Omental fat pad (tissue), 4 donors: ENCODE results near the gene COPG1. TPM values are rescaled to one million over a fixed set of nuclear protein-coding genes. Genes with fewer than 3 reads are reported as not detected.
"Not testable (repeated sequence)": the region's sequence is repeated elsewhere in the genome, so short reads cannot be mapped to it uniquely, and the experiment has no call there.

ENCODE experiments used
- ATAC-seq: fragments of 150-250 bp; one replicate; pipeline ENCODE4 v1.9.1; 2016; ENCODE audit warnings: mild to moderate bottlenecking, moderate library complexity; ENCODE audit not compliant: low FRiP score
- DNase-seq: peaks from one replicate; pipeline ENCODE4 v3.0.0-alpha.2; 2019; ENCODE audit warnings: low spot score
- CTCF ChIP-seq, 3 donors: fragments of 450-650 bp; IDR thresholded peaks; one replicate each; pipeline ENCODE4 v1.5.1; 2016 to 2017; ENCODE audit warnings: antibody characterized with exemption in 3 of 3, mild to moderate bottlenecking in 3 of 3, moderate library complexity in 2 of 3
- total RNA-seq, 4 donors: library from RNA; depleted of rRNA; stranded (reverse); fragments of >200 nt; gene quantifications; one replicate each; pipeline ENCODE4 v1.1.0, GENCODE V29; 2016

COPG1 gene
- total RNA-seq, 4 donors from 2014 or later, result 107 to 148 (median 127) TPM

GRCh38 chr3:129263161-129263910 lies 13.9 kb downstream of the COPG1 start:
- ATAC-seq (no peak), DNase-seq (no peak)
- TF ChIP-seq CTCF (IDR thresholded peaks at IDR 0.05), result no peak

- DNase-seq, ATAC-seq: not testable (repeated sequence)
Observed at GRCh38 chr3:129264994-129265393, 15.6 kb downstream of the COPG1 start.

- TF ChIP-seq CTCF (IDR thresholded peaks at IDR 0.05), result no peak
- DNase-seq, result no peak
- no peak for ATAC-seq
Observed at GRCh38 chr3:129266651-129267050, 17.2 kb downstream of the COPG1 start.

- DNase-seq (no peak), ATAC-seq (no peak)
Observed at GRCh38 chr3:129268396-129268795, 19.0 kb downstream of the COPG1 start.

GRCh38 chr3:129271674-129272073 lies 22.3 kb downstream of the COPG1 start:
- ATAC-seq (no peak), DNase-seq (no peak)
- no peak for TF ChIP-seq CTCF (IDR thresholded peaks at IDR 0.05)

More at GRCh38 chr3:129268396-129268795, 19.0 kb downstream of the COPG1 start:
- no peak for TF ChIP-seq CTCF (IDR thresholded peaks at IDR 0.05)

- TF ChIP-seq CTCF (IDR thresholded peaks at IDR 0.05), result no peak
- ATAC-seq (no peak), DNase-seq (no peak)
Observed at GRCh38 chr3:129276385-129276784, 27.0 kb downstream of the COPG1 start.

- DNase-seq (no peak), ATAC-seq (no peak)
- no peak for TF ChIP-seq CTCF (IDR thresholded peaks at IDR 0.05)
Observed at GRCh38 chr3:129277829-129278271, 28.4 kb downstream of the COPG1 start.
